Keratinocyte (primary cell): ENCODE data around the gene NTRK1. TPM values are rescaled to one million over a fixed set of nuclear protein-coding genes. Genes with fewer than 3 reads are reported as not detected.

Experiments
- DNase-seq: peaks from one replicate; pipeline ENCODE4 v3.0.0-alpha.2; 2011; ENCODE audit warnings: low read depth, missing footprints, low spot score
- FAIRE-seq: peaks from 2 replicates; lab custom pipeline; 2011; peaks lifted over from hg19 to GRCh38; lab: Jason Lieb, UNC
- H2AFZ ChIP-seq: 2 replicates; pipeline ENCODE4 v1.6.0; 2012; ENCODE audit warnings: low read length, control low read depth, inconsistent platforms; ENCODE audit not compliant: control insufficient read depth
- H3K27ac ChIP-seq: 2 replicates; pipeline ENCODE4 v1.5.1; 2011; ENCODE audit warnings: low read length; ENCODE audit not compliant: control insufficient read depth, insufficient read depth
- H3K27me3 ChIP-seq: 3 replicates; pipeline ENCODE4 v1.6.0; 2011; ENCODE audit warnings: low read length; ENCODE audit not compliant: control insufficient read depth, insufficient read depth; ENCODE audit errors: extremely low read depth
- H3K36me3 ChIP-seq, 2 experiments: 2 replicates in 1 of 2; 3 replicates in 1 of 2; pipeline ENCODE4 v1.5.1; 2011; ENCODE audit warnings: low read length in 2 of 2, mild to moderate bottlenecking in 1 of 2; ENCODE audit not compliant: control insufficient read depth in 2 of 2, insufficient read depth in 2 of 2; ENCODE audit errors: extremely low read depth in 1 of 2
- H3K4me1 ChIP-seq: 3 replicates; pipeline ENCODE4 v1.5.1; 2011; ENCODE audit warnings: low read length; ENCODE audit not compliant: control insufficient read depth, insufficient read depth; ENCODE audit errors: extremely low read depth
- H3K4me2 ChIP-seq: 3 replicates; pipeline ENCODE4 v1.6.0; 2011; ENCODE audit warnings: low read depth, low read length; ENCODE audit not compliant: control insufficient read depth, insufficient read depth; ENCODE audit errors: extremely low read depth
- H3K4me3 ChIP-seq, 3 experiments: fragments of 200-600 bp in 1 of 3; sonication (generic) in 1 of 3; 2 replicates in 2 of 3; 3 replicates in 1 of 3; pipeline ENCODE4 v1.5.1; 2011 to 2016; ENCODE audit warnings: low read length in 3 of 3, mild to moderate bottlenecking in 3 of 3, control low read depth in 2 of 3, inconsistent platforms in 1 of 3, low read depth in 1 of 3, mixed read lengths in 1 of 3, mixed run types in 1 of 3, moderate library complexity in 1 of 3; ENCODE audit not compliant: control insufficient read depth in 2 of 3, insufficient read depth in 2 of 3; ENCODE audit errors: extremely low read depth in 1 of 3
- H3K79me2 ChIP-seq: 2 replicates; pipeline ENCODE4 v1.6.0; 2012; ENCODE audit warnings: low read length; ENCODE audit not compliant: control insufficient read depth, insufficient read depth
- H3K9ac ChIP-seq: 3 replicates; pipeline ENCODE4 v1.6.0; 2011; ENCODE audit warnings: low read length; ENCODE audit not compliant: control insufficient read depth, insufficient read depth; ENCODE audit errors: extremely low read depth
- H3K9me1 ChIP-seq: 3 replicates; pipeline ENCODE4 v1.6.0; 2011; ENCODE audit warnings: low read length; ENCODE audit not compliant: control insufficient read depth, insufficient read depth; ENCODE audit errors: extremely low read depth
- H3K9me3 ChIP-seq: 2 replicates; pipeline ENCODE4 v1.5.1; 2012; ENCODE audit warnings: low read depth, low read length; ENCODE audit not compliant: control insufficient read depth
- H4K20me1 ChIP-seq: 3 replicates; pipeline ENCODE4 v1.6.0; 2011; ENCODE audit warnings: low read length; ENCODE audit not compliant: control insufficient read depth, insufficient read depth; ENCODE audit errors: extremely low read depth
- EZH2 ChIP-seq: IDR thresholded peaks from one replicate; pipeline ENCODE4 v1.6.1; 2012; ENCODE audit warnings: inconsistent platforms, mild to moderate bottlenecking, low read length, moderate library complexity
- dilution Hi-C: fragments of 300-500 bp; cut with MboI; formaldehyde crosslinking; loops from one replicate; pipeline ENCODE4 v1.7.0; 2020; ENCODE audit warnings: low sequenced_read_pairs; ENCODE audit not compliant: extremely low pct_ligation_motif_present
- polyA plus RNA-seq, 5 experiments: library from polyadenylated mRNA; depleted of rRNA in 3 of 5; stranded (reverse) in 3 of 5; stranded (forward) in 1 of 5; unstranded in 1 of 5; fragments of >200 nt; gene quantifications; 1 replicate in 1 of 5; 2 replicates in 3 of 5; 3 replicates in 1 of 5; pipeline versions ENCODE4 v1.2.1 to v1.2.3, GENCODE V29; 2011 to 2012; ENCODE audit warnings: missing spikeins in 2 of 5, low read depth in 1 of 5, low replicate concordance in 1 of 5
- TF ChIP-seq, protein P1 (sequence below), 3 experiments: IDR thresholded peaks in 1 of 3; conservative IDR thresholded peaks in 1 of 3; optimal IDR thresholded peaks in 1 of 3; 2 replicates in 2 of 3; 3 replicates in 1 of 3; pipeline versions ENCODE3 to v1.5.1; 2011; ENCODE audit warnings: low read length in 3 of 3, mild to moderate bottlenecking in 3 of 3, moderate library complexity in 2 of 3, control low read depth in 1 of 3, inconsistent platforms in 1 of 3; ENCODE audit not compliant: insufficient read depth in 2 of 3; ENCODE audit errors: extremely low read depth in 1 of 3

NTRK1 gene
- polyA plus RNA-seq, 1 donor (not counting 4 experiments of a cell fraction or from before 2014, with no cell fraction given) = 0.03 TPM

DNA sequence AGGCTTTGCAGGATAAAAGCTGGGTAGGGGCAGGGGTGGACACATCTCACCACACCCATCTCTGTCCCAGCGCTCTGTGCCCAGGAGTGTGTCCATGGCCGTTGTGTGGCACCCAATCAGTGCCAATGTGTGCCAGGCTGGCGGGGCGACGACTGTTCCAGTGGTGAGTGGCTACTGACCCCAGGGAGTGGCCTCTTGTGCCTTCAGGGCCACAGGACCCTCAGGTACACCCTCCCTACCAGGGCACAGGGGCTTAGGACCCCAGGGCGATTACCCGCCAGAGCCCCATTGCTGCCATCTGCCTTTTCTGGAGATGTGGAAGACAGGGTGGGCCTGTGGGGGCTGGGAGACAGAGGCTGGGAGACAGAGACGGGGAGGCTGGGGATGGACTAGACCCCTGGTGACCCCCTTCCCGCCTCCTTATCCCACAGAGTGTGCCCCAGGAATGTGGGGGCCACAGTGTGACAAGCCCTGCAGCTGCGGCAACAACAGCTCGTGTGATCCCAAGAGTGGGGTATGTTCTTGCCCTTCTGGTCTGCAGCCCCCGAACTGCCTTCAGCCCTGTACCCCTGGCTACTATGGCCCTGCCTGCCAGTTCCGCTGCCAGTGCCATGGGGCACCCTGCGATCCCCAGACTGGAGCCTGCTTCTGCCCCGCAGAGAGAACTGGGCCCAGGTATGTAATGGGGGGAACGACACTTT, 45.7 kb downstream of the NTRK1 start:
- Histone ChIP-seq H3K27ac (no peak overlapping the region), H3K36me3 (peaks cover 0 to 2% of the 10 kb centered on the region in 2 experiments), H3K4me3 (no peak overlapping the region), H2AFZ (no peak overlapping the region), H3K4me1 (peaks cover 17% of the 10 kb centered on the region), H3K4me2 (no peak overlapping the region), H3K9me3 (no peaks in the 10 kb centered on the region), H4K20me1 (no peaks in the 10 kb centered on the region), H3K79me2 (no peaks in the 10 kb centered on the region), H3K27me3 (no peaks in the 10 kb centered on the region), H3K9me1 (no peaks in the 10 kb centered on the region), H3K9ac (no peak overlapping the region)
- TF ChIP-seq, protein P1, sequence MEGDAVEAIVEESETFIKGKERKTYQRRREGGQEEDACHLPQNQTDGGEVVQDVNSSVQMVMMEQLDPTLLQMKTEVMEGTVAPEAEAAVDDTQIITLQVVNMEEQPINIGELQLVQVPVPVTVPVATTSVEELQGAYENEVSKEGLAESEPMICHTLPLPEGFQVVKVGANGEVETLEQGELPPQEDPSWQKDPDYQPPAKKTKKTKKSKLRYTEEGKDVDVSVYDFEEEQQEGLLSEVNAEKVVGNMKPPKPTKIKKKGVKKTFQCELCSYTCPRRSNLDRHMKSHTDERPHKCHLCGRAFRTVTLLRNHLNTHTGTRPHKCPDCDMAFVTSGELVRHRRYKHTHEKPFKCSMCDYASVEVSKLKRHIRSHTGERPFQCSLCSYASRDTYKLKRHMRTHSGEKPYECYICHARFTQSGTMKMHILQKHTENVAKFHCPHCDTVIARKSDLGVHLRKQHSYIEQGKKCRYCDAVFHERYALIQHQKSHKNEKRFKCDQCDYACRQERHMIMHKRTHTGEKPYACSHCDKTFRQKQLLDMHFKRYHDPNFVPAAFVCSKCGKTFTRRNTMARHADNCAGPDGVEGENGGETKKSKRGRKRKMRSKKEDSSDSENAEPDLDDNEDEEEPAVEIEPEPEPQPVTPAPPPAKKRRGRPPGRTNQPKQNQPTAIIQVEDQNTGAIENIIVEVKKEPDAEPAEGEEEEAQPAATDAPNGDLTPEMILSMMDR (optimal IDR thresholded peaks at IDR 0.05 in 1 of 3, IDR thresholded peaks at IDR 0.05 in 1 of 3, conservative IDR thresholded peaks at IDR 0.05 in 1 of 3; ENCODE audit: extremely low read depth in 1 of 3, insufficient read depth in 2 of 3, low read length in 3 of 3) = no peak
- TF ChIP-seq EZH2 = no peak
- dilution Hi-C loops = no loop called here
- no peak for FAIRE-seq
- DNase-seq = no peak

DNA sequence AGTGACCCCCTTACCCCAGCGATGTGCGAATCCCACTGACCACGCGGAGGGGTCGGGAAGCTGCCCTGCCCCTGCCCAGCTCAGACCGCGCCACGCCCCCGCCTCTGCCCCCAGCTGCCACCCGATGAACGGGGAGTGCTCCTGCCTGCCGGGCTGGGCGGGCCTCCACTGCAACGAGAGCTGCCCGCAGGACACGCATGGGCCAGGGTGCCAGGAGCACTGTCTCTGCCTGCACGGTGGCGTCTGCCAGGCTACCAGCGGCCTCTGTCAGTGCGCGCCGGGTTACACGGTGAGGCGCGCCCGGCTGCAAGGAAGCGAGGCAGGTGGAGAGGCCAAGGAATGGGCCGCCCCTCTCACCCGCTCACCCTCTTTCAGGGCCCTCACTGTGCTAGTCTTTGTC, 47.9 kb downstream of the NTRK1 start:
- no peak overlapping the region for H3K9ac ChIP-seq

More for the DNA sequence above, 47.9 kb downstream of the NTRK1 start:
- Histone ChIP-seq H3K4me2 (peak overlapping the region; percentile 75), H4K20me1 (no peaks in the 10 kb centered on the region), H2AFZ (no peak overlapping the region), H3K9me3 (no peaks in the 10 kb centered on the region), H3K4me1 (peaks cover 17% of the 10 kb centered on the region), H3K9me1 (no peaks in the 10 kb centered on the region), H3K4me3 (peak overlapping the region; percentile 0 to 61 (median 60)), H3K79me2 (no peaks in the 10 kb centered on the region), H3K27me3 (no peaks in the 10 kb centered on the region), H3K27ac (no peak overlapping the region), H3K36me3 (peaks cover 0 to 9% of the 10 kb centered on the region in 2 experiments)
- DNase-seq = no peak
- FAIRE-seq = no peak
- dilution Hi-C loops = no loop called here
- TF ChIP-seq, protein P1 (optimal IDR thresholded peaks at IDR 0.05 in 1 of 3, IDR thresholded peaks at IDR 0.05 in 1 of 3, conservative IDR thresholded peaks at IDR 0.05 in 1 of 3; ENCODE audit: extremely low read depth in 1 of 3, insufficient read depth in 2 of 3, low read length in 3 of 3) = no peak
- TF ChIP-seq EZH2 = no peak
